Skeletal muscle tissue (tissue), 4 donors: ENCODE measurements around the gene CCDC121. TPM values are rescaled to one million over a fixed set of nuclear protein-coding genes. Genes with fewer than 3 reads are reported as not detected.
"Not testable (repeated sequence)": the region's sequence is repeated elsewhere in the genome, so short reads cannot be mapped to it uniquely, and the experiment has no call there.

Experiments
- H3K27ac ChIP-seq: one replicate; pipeline ENCODE4 v1.7.0; 2013; ENCODE audit warnings: mild to moderate bottlenecking, low read depth, low read length, inconsistent platforms
- H3K27me3 ChIP-seq, 3 donors: one replicate each; pipeline ENCODE4 v1.7.0; 2013; ENCODE audit warnings: low read length in 3 of 3; ENCODE audit not compliant: control insufficient read depth in 3 of 3, insufficient read depth in 3 of 3
- H3K36me3 ChIP-seq, 3 donors: one replicate each; pipeline ENCODE4 v1.7.0; 2013; ENCODE audit warnings: low read length in 3 of 3; ENCODE audit not compliant: control insufficient read depth in 3 of 3, insufficient read depth in 3 of 3
- H3K4me1 ChIP-seq, 3 donors: one replicate each; pipeline ENCODE4 v1.7.0; 2013; ENCODE audit warnings: low read length in 3 of 3, mild to moderate bottlenecking in 3 of 3; ENCODE audit not compliant: control insufficient read depth in 3 of 3, insufficient read depth in 3 of 3
- H3K4me3 ChIP-seq, 3 donors: one replicate each; pipeline ENCODE4 v1.7.0; 2013; ENCODE audit warnings: low read length in 3 of 3
- H3K9ac ChIP-seq, 3 donors: one replicate each; pipeline ENCODE4 v1.7.0; 2013; ENCODE audit warnings: low read length in 3 of 3, mild to moderate bottlenecking in 3 of 3, moderate library complexity in 2 of 3, low read depth in 1 of 3
- H3K9me3 ChIP-seq, 3 donors: one replicate each; pipeline ENCODE4 v1.7.0; 2013; ENCODE audit warnings: low read length in 3 of 3; ENCODE audit not compliant: control insufficient read depth in 3 of 3
- total RNA-seq: library from RNA; depleted of rRNA; stranded (reverse); fragments of >200 nt; gene quantifications from one replicate; pipeline ENCODE4 v1.2.3, GENCODE V29; 2014
- donor health status: Osteomylitis.

The CCDC121 gene
- total RNA-seq, 1 donor from 2014 or later: 6.3 TPM

GRCh38 chr2:27615316-27615715 lies 13.5 kb downstream of the CCDC121 start:
- H3K4me1 ChIP-seq: no peaks in the 10 kb centered on the region
- H3K9ac ChIP-seq: no peak overlapping the region
- H3K27ac ChIP-seq: no peak overlapping the region
- no peaks in the 10 kb centered on the region for H3K9me3 ChIP-seq
- peaks cover 7 to 33% (median 29%) of the 10 kb centered on the region in 3 donors for H3K36me3 ChIP-seq
- H3K27me3 ChIP-seq: no peaks in the 10 kb centered on the region
- H3K4me3 ChIP-seq: no peak overlapping the region

DNA sequence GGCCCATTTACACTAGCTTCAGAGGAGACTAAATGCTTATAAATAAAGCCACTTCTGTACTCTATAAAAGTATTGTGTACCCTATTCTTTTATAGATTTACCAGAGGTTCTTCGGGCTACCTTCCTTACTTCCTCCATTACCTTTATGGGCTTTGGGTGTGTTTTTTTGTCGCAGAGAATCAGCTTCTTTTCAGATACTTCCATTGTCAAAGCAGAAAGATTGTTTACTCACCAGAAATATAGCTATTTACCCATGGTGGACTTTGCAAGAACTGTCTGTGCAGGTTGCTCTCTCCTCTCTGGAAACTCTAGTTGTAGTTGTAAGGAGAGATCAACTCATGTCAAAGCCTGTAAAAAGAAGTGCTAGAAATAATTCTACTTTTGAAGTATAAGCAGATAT lies 14.8 kb downstream of the CCDC121 start:
- Histone ChIP-seq H3K9ac (no peak overlapping the region), H3K4me1 (no peaks in the 10 kb centered on the region), H3K36me3 (peaks cover 7 to 31% (median 29%) of the 10 kb centered on the region in 3 donors), H3K27ac (no peak overlapping the region), H3K27me3 (no peaks in the 10 kb centered on the region), H3K4me3 (no peak overlapping the region), H3K9me3 (no peaks in the 10 kb centered on the region)

DNA sequence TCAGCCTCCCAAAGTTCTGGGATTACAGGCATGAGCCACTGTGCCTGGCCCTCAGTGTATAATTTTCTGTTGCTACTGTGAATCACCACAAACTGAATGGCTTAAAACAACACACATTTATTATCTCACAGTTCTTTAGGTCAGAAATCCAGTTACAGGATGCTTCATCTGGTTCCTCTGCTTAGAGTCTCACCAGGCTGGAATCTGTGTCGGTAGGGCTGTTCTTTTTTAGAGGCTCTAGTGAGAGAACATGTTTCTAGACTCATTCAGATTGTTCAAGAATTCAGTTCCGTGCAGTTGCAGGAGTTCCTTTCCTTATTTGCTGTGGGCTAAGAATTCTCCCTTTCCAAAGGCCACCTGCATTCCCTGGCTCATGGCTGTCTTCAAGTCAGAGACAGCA lies 22.2 kb downstream of the CCDC121 start:
- Histone ChIP-seq H3K9me3 (no peaks in the 10 kb centered on the region), H3K27ac (no peak overlapping the region), H3K4me3 (no peak overlapping the region), H3K36me3 (peaks cover 7 to 45% (median 35%) of the 10 kb centered on the region in 3 donors), H3K4me1 (no peaks in the 10 kb centered on the region), H3K27me3 (no peaks in the 10 kb centered on the region), H3K9ac (no peak overlapping the region)

- H3K27me3 ChIP-seq: no peaks in the 10 kb centered on the region
- no peak overlapping the region for H3K4me3 ChIP-seq
- H3K4me1 ChIP-seq: peaks cover 0 to 3% (median 0%) of the 10 kb centered on the region in 3 donors
- no peak overlapping the region for H3K9ac ChIP-seq
- H3K9me3 ChIP-seq: no peaks in the 10 kb centered on the region
- no peak overlapping the region for H3K27ac ChIP-seq
- peaks cover 0 to 13% (median 4%) of the 10 kb centered on the region in 3 donors for H3K36me3 ChIP-seq
These were observed 32.2 kb downstream of the CCDC121 start for GRCh38 chr2:27596627-27597026.

DNA sequence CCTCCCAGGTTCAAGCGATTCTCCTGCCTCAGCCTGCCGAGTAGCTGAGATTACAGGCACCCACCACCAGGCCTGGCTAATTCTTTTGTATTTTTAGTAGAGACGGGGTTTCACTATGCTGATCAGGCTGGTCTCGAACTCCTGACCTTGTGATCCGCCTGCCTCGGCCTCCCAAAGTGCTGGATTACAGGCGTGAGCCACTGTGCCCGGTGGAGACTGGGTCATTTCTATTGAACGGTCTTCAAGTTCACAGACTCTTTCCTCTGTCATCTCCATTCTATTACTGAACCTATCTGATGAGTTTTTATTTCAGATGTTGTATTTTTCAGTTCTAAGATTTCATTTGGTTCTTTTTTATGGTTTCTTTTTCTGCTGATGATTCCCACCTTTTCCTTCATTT lies 33.4 kb downstream of the CCDC121 start:
- H3K36me3 ChIP-seq: peaks cover 0 to 10% (median 0%) of the 10 kb centered on the region in 3 donors
- not testable (repeated sequence) for H3K4me3 ChIP-seq, H3K9me3 ChIP-seq, H3K27ac ChIP-seq, H3K4me1 ChIP-seq, H3K27me3 ChIP-seq, H3K9ac ChIP-seq

DNA sequence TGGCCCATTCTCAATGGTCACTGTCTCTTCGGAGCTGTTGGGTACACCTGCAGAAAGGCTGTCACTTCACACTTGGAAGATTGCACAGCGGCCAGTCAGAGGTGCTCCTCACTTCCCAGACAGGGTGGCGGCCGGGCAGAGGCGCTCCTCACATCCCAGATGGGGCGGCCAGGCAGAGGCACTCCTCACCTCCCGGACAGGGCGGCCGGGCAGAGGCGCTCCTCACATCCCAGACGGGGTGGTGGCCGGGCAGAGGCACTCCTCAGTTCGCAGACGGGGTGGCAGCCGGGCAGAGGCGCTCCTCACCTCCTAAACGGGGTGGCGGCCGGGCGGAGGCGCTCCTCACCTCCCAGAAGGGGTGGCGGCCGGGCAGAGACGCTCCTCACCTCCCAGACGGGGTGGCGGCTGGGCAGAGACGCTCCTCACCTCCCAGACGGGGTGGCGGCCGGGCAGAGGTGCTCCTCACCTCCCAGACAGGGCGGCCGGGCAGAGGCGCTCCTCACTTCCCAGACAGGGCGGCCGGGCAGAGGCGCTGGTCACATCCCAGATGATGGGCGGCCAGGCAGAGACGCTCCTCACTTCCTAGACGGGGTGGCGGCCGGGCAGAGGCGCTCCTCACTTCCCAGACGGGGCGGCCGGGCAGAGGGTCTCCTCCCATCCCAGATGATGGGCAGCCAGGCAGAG lies 34.6 kb downstream of the CCDC121 start:
- not testable (repeated sequence) for H3K9ac ChIP-seq, H3K27me3 ChIP-seq, H3K27ac ChIP-seq, H3K4me3 ChIP-seq, H3K4me1 ChIP-seq, H3K9me3 ChIP-seq, H3K36me3 ChIP-seq

DNA sequence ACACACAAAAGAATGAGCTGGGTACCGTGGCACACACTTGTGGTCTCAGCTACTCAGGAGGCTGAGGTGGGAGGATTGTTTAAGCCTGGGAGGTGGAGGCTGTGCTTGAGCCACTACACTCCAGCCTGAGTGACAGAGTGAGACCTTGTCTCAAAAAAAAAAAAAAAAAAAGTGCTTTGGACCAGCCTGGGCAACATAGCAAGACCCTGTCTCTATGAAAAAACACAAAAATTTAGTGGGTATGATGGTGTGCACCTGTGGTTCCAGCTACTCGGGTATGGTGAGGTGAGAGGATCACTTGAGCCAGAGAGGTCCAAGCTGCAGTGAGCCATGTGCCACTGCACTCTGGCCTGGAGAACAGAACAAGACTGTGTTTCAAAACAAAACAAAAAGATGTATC lies 35.6 kb downstream of the CCDC121 start:
- Histone ChIP-seq H3K36me3 (no peaks in the 10 kb centered on the region), H3K9ac (no peak overlapping the region), H3K27me3 (no peaks in the 10 kb centered on the region), H3K9me3 (no peaks in the 10 kb centered on the region), H3K27ac (no peak overlapping the region), H3K4me3 (no peak overlapping the region), H3K4me1 (no peaks in the 10 kb centered on the region)

DNA sequence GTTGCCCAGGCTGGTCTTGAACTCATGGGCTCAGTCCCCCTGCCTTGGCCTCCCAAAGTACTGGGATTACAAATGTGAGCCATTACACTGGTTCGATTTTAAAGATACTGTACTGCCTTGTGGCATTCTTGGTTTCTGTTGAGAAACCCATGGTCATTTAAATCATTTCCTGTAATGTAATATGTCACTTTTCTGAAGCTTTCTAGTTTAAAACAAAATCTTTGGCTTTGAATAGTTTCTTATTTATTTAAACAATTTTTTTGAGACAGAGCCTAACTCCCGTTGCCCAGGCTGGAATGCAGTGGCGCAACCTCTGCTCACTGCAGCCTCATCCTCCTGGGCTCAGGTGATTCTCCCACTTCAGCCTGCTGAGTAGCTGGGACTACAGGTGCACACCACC lies 37.1 kb downstream of the CCDC121 start:
- Histone ChIP-seq H3K9ac (no peak overlapping the region), H3K9me3 (no peaks in the 10 kb centered on the region), H3K27ac (no peak overlapping the region)

GRCh38 chr2:27588308-27588707 lies 40.5 kb downstream of the CCDC121 start:
- Histone ChIP-seq H3K4me1 (peaks cover 6 to 15% (median 7%) of the 10 kb centered on the region in 3 donors), H3K27ac (no peak overlapping the region), H3K27me3 (no peaks in the 10 kb centered on the region), H3K4me3 (no peak overlapping the region), H3K9ac (no peak overlapping the region), H3K36me3 (no peaks in the 10 kb centered on the region), H3K9me3 (no peaks in the 10 kb centered on the region)

More for the DNA sequence above, 37.1 kb downstream of the CCDC121 start:
- no peaks in the 10 kb centered on the region for H3K36me3 ChIP-seq
- H3K4me1 ChIP-seq: no peaks in the 10 kb centered on the region
- no peaks in the 10 kb centered on the region for H3K27me3 ChIP-seq
- no peak overlapping the region for H3K4me3 ChIP-seq

- Histone ChIP-seq H3K27me3 (no peaks in the 10 kb centered on the region), H3K4me3 (no peak overlapping the region), H3K9ac (no peak overlapping the region), H3K36me3 (no peaks in the 10 kb centered on the region), H3K4me1 (peaks cover 9 to 23% (median 13%) of the 10 kb centered on the region in 3 donors), H3K9me3 (no peaks in the 10 kb centered on the region), H3K27ac (no peak overlapping the region)
These were observed 41.8 kb downstream of the CCDC121 start for GRCh38 chr2:27587025-27587424.
